B cell (primary cell): ENCODE measurements around the gene RNF157.

Source experiments
- CTCF ChIP-seq: fragments of 200-600 bp; IDR thresholded peaks from one replicate; pipeline ENCODE4 v1.8.0; 2022; ENCODE audit warnings: antibody characterized with exemption, mild to moderate bottlenecking
- EZH2 ChIP-seq: IDR thresholded peaks from 2 replicates; pipeline ENCODE4 v1.6.1; 2012; ENCODE audit warnings: borderline replicate concordance, low read depth, mild to moderate bottlenecking, moderate library complexity, low read length; ENCODE audit not compliant: insufficient read depth, poor library complexity, severe bottlenecking

- no peak for TF ChIP-seq CTCF
- no peak for TF ChIP-seq EZH2
Observed at GRCh38 chr17:76223802-76224201, 16.5 kb downstream of the RNF157 start.
